ENCODE results near the gene ADAD2. TPM values are rescaled to one million over a fixed set of nuclear protein-coding genes. Genes with fewer than 3 reads are reported as not detected.

ADAD2 gene
- total RNA-seq = not detected

- no peak for DNase-seq
Measured at GRCh38 chr16:84190731-84191388, at the start of gene ADAD2. Gene ADAD2, plus strand, starts transcription at chr16:84191157. Its CDS starts 74 bp downstream, at chr16:84191231.

GRCh38 chr16:84143081-84143480, 47.9 kb upstream of the ADAD2 start:
- DNase-seq = no peak

DNA sequence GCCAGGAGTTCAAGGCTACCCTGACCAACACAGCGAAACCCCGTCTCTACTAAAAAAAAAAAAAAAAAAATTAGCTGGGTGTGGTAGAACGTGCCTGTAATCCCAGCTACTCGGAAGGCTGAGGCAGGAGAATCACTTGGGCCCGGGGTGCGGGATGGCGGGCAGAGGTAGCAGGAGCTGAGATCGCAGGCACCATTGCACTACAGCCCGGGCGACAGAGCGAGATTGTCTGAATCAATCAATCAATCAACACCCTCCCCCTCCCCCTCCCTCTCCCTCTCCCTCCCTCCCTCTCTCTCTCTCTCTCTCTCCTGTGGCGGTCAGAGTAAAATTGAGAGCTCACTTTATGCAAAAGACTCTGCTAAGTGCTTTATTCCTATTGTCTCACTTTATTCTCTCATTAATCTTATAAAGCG, 47.2 kb upstream of the ADAD2 start:
- DNase-seq = no peak

- DNase-seq = no peak
Measured at GRCh38 chr16:84144209-84144858, 46.6 kb upstream of the ADAD2 start.

- DNase-seq = peak; percentile 85
Measured at GRCh38 chr16:84144859-84145639, 45.9 kb upstream of the ADAD2 start, which contains the start of the genes DNAAF1 and HSDL1. Gene DNAAF1, plus strand, starts transcription at chr16:84145308. Its CDS starts 133 bp downstream, at chr16:84145441. Gene HSDL1, minus strand, starts transcription at chr16:84145177. Its CDS starts 13,856 bp downstream, at chr16:84131321.

- no peak for DNase-seq
Measured at GRCh38 chr16:84150926-84151325, 40.0 kb upstream of the ADAD2 start.

DNA sequence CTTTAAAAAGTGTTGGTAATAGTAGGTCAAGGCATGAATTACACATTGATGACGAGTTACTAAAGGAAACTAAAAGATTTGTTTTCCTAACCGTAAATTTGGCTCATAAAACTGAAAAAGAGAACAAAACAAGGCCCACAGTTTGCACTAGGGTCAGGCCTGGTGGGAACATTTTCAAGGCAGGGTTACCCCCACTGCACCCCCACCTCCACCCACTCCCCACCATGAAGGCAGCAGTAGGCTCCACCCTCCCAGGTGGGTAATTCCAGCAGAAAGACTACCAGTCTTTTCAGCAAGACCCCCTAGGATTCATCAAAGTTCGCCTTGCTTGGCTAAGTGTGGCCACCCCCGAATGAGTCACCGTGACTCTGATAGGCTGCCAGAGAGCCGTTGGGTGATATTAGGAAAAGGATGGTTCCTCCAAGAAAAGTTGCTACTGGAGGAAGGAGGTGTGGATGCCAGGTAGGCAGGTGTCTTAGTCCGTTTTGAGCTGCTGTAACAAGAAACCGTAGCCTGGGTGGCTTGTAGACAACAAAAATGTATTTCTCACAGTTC, 37.2 kb upstream of the ADAD2 start:
- no peak for DNase-seq

DNA sequence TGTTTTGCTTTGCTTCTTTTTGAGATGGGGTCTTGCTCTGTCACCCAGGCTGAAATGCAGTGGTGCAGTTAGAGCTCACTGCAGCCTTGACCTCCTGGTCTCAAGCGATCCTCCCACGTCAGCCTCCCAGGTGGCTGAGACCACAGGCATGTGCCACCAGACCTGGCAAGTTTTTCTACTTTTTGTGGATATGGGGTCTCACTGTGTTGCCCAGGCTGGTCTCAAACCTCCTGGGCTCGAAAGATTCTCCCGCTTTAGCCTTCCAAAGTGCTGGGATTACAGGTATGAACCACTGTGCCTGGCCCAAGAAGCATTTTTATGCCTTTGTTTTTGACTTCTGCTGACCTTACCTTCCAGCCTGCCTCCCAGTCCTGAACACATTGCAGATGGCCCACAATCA, 35.7 kb upstream of the ADAD2 start:
- DNase-seq = no peak

GRCh38 chr16:84155771-84156170, 35.2 kb upstream of the ADAD2 start:
- no peak for DNase-seq

DNA sequence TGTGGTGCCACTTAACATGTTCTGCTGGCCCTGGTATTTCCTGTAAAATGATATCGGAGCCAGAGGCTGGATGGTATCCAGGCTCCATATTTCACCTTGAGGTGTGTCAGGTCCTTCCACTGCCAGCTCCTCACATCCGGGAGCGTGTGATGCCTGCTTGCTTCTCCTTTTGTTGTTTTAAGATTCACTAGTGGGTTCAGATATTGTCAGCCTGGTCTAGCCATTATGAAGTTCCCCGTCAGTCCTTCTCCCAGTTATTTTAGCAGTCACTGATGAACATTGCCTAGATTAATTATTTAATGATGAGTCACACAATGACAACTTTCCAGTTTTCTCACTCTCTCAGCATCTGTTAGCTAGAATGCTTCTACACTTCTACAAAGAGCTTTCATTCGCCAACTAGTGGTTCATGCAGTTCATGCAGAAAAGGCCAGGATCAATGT, 34.6 kb upstream of the ADAD2 start:
- DNase-seq = no peak

GRCh38 chr16:84159007-84159406, 31.9 kb upstream of the ADAD2 start:
- DNase-seq = no peak

GRCh38 chr16:84159800-84160199, 31.2 kb upstream of the ADAD2 start:
- no peak for DNase-seq

GRCh38 chr16:84161037-84161436, 29.9 kb upstream of the ADAD2 start:
- DNase-seq = no peak

GRCh38 chr16:84161801-84162200, 29.2 kb upstream of the ADAD2 start:
- no peak for DNase-seq

DNA sequence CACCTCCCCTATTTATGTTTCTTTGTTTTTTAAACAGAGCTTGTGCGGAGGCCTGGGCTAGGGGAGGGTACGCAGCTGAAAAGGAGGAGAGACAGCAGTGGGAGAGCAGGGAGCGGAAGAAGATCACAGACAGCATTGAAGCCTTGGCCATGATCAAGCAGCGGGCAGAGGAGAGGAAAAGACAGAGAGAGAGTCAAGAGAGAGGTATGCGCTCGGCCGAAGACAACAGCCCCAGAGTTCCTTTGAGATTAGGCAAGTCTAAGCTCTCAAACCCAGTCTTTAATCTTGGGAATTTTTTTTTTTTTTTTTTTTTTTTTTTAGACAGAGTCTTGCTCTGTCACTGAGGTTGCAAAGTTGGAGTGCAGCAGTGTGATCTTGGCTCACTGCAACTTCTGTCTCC, 25.2 kb upstream of the ADAD2 start:
- DNase-seq = no peak

- DNase-seq = no peak
Measured at GRCh38 chr16:84166796-84167695, 23.9 kb upstream of the ADAD2 start.

- DNase-seq = no peak
Measured at GRCh38 chr16:84169765-84170310, 21.1 kb upstream of the ADAD2 start.

- DNase-seq = no peak
Measured at GRCh38 chr16:84174396-84174795, 16.6 kb upstream of the ADAD2 start.

DNA sequence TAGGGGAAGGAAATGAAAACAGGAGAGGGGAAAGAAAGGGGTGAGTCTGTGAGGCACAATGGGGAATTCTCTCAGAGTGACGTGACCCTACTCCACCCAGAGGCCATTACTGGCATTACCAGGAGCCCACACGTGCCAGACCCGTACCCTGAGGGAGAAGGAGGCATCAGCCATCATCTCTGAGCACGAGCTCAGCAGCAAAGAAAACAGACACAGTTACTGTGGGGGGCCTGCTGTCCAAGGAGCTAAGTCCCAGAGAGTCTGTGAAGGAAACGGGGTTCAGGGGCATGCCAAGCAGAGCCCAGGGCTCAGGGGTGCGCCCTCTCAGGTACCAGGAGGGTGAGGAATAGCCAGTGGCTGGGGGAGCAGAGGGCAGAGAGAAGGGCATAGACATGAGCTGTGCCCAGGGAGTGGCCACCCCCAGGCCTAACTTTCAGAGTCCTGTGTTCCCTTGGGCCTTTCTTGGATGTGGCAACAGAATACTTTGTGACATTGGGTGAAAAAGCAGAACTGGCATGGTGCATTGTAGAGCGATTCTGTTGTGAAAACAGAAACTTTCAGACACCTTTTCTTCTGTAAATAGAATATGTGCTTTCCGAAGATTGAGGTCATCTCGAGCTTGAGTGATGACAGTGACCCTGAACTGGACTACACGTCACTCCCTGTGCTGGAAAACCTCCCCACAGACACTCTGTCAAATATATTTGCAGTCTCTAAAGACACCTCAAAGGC, 15.4 kb upstream of the ADAD2 start:
- no peak for DNase-seq

- no peak for DNase-seq
Measured at GRCh38 chr16:84176192-84177053, 14.5 kb upstream of the ADAD2 start.
